ENCODE measurements around the gene REEP5. TPM values are rescaled to one million over a fixed set of nuclear protein-coding genes. Genes with fewer than 3 reads are reported as not detected.

The REEP5 gene
- total RNA-seq, 1 donor from 2014 or later = 62.7 TPM

DNA sequence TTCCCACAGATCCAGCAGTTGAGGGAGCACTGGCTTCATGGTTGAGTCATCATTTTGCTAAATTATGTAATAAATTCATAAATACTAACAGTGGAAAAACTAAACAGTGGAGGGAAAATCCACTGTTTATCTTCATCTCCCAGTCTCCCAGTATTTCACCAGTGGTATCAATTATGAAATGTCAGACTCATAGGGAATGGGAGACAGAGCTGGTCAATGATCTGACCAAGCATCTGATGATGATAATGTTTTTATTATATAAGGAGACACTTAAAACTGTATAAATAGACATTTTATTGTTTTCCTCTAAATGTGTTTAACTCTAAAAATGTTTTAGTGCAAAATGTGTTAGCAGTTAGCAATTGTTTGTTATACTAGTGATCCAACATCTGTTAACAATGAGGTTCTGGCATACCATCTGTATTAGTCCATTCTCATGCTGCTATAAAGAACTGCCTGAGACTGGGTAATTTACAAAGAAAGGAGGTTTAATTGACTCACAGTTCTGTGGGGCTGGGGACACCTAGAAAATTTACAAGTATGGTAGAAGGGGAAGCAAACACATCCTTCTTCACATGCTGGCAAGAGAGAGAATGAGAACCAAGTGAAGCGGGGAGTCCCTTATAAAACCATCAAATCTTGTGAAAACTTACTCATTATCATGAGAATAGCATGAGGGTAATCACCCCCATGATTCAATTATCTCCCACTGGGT lies 11.8 kb upstream of the REEP5 start:
- Mint-ChIP-seq H3K27ac (ENCODE audit: unreplicated experiment) (no peak overlapping the region), H3K9me3 (ENCODE audit: unreplicated experiment) (no peaks in the 10 kb centered on the region), H3K27me3 (ENCODE audit: unreplicated experiment) (no peaks in the 10 kb centered on the region), H3K4me1 (ENCODE audit: unreplicated experiment) (peaks cover 3% of the 10 kb centered on the region), H3K36me3 (ENCODE audit: low read depth, unreplicated experiment) (no peaks in the 10 kb centered on the region), H3K4me3 (ENCODE audit: unreplicated experiment) (no peak overlapping the region)
- DNase-seq (ENCODE audit: low spot score) = no peak
- TF ChIP-seq, protein P1, sequence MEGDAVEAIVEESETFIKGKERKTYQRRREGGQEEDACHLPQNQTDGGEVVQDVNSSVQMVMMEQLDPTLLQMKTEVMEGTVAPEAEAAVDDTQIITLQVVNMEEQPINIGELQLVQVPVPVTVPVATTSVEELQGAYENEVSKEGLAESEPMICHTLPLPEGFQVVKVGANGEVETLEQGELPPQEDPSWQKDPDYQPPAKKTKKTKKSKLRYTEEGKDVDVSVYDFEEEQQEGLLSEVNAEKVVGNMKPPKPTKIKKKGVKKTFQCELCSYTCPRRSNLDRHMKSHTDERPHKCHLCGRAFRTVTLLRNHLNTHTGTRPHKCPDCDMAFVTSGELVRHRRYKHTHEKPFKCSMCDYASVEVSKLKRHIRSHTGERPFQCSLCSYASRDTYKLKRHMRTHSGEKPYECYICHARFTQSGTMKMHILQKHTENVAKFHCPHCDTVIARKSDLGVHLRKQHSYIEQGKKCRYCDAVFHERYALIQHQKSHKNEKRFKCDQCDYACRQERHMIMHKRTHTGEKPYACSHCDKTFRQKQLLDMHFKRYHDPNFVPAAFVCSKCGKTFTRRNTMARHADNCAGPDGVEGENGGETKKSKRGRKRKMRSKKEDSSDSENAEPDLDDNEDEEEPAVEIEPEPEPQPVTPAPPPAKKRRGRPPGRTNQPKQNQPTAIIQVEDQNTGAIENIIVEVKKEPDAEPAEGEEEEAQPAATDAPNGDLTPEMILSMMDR (IDR thresholded peaks at IDR 0.05; ENCODE audit: unreplicated experiment) = no peak

DNA sequence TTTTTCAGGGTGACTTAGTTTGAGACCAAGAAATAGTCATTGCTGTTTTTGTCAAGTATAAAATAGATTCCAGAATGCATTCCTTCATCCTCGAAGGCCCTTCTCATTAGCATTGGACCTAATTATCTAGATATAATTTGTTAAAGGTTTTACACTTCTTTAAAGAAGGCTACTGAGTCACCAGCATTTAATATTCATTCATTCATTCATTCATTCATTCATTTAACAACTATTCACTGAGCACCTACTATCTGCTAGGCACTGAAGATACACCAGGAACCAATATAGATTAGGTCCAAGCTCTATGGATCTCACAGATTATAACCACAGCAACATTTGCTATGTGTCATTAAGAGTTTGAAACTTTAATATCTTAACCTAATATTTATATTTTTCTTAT lies 11.1 kb upstream of the REEP5 start:
- H3K4me1 Mint-ChIP-seq (ENCODE audit: unreplicated experiment) = peaks cover 3% of the 10 kb centered on the region
- TF ChIP-seq, protein P1 (IDR thresholded peaks at IDR 0.05; ENCODE audit: unreplicated experiment) = no peak
- no peak overlapping the region for H3K27ac Mint-ChIP-seq (ENCODE audit: unreplicated experiment)
- no peaks in the 10 kb centered on the region for H3K27me3 Mint-ChIP-seq (ENCODE audit: unreplicated experiment)
- H3K4me3 Mint-ChIP-seq (ENCODE audit: unreplicated experiment) = no peak overlapping the region
- H3K36me3 Mint-ChIP-seq (ENCODE audit: low read depth, unreplicated experiment) = no peaks in the 10 kb centered on the region
- no peaks in the 10 kb centered on the region for H3K9me3 Mint-ChIP-seq (ENCODE audit: unreplicated experiment)
- no peak for DNase-seq (ENCODE audit: low spot score)

DNA sequence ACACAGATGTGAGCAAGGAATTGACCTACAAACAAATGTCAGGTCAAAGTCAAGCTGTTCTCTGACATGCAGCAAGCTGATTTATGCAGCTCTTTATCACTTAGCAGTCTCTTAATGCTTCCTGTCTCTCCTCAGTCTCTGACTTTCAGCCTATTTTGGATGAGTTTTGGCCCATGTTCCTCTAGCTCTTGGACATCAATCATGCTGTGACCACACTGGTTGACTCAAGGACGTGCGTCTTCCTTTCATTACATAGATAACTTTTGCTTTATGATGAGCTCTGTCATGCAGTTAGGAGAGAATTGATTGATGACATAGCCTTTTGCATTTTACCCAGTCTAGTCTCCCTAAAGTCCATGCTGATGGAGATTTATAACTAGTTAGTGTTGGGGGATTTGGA lies 9.4 kb upstream of the REEP5 start:
- TF ChIP-seq, protein P1 (IDR thresholded peaks at IDR 0.05; ENCODE audit: unreplicated experiment) = no peak
- no peaks in the 10 kb centered on the region for H3K9me3 Mint-ChIP-seq (ENCODE audit: unreplicated experiment)

DNA sequence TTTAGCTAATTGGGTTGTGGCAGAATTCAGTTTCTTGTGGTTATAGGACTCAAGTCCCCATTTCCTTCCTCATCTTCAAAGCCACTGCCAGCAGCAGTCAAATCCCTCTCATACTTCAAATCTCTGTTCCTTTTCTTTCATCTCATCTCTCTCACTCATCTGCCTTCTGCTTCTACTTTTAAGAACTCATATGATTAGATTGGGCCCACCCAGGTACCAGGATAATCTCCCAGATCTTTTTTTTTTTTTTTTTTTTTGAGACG lies 8.0 kb upstream of the REEP5 start:
- Mint-ChIP-seq H3K27ac (ENCODE audit: unreplicated experiment) (no peak overlapping the region), H3K9me3 (ENCODE audit: unreplicated experiment) (no peaks in the 10 kb centered on the region), H3K36me3 (ENCODE audit: low read depth, unreplicated experiment) (no peaks in the 10 kb centered on the region), H3K4me1 (ENCODE audit: unreplicated experiment) (peaks cover 3% of the 10 kb centered on the region), H3K4me3 (ENCODE audit: unreplicated experiment) (no peak overlapping the region), H3K27me3 (ENCODE audit: unreplicated experiment) (no peaks in the 10 kb centered on the region)
- DNase-seq (ENCODE audit: low spot score) = no peak
- TF ChIP-seq, protein P1 (IDR thresholded peaks at IDR 0.05; ENCODE audit: unreplicated experiment) = no peak

More for the DNA sequence above, 9.4 kb upstream of the REEP5 start:
- Mint-ChIP-seq H3K36me3 (ENCODE audit: low read depth, unreplicated experiment) (no peaks in the 10 kb centered on the region), H3K4me1 (ENCODE audit: unreplicated experiment) (peaks cover 3% of the 10 kb centered on the region), H3K4me3 (ENCODE audit: unreplicated experiment) (no peak overlapping the region), H3K27ac (ENCODE audit: unreplicated experiment) (no peak overlapping the region), H3K27me3 (ENCODE audit: unreplicated experiment) (no peaks in the 10 kb centered on the region)
- DNase-seq (ENCODE audit: low spot score) = no peak

DNA sequence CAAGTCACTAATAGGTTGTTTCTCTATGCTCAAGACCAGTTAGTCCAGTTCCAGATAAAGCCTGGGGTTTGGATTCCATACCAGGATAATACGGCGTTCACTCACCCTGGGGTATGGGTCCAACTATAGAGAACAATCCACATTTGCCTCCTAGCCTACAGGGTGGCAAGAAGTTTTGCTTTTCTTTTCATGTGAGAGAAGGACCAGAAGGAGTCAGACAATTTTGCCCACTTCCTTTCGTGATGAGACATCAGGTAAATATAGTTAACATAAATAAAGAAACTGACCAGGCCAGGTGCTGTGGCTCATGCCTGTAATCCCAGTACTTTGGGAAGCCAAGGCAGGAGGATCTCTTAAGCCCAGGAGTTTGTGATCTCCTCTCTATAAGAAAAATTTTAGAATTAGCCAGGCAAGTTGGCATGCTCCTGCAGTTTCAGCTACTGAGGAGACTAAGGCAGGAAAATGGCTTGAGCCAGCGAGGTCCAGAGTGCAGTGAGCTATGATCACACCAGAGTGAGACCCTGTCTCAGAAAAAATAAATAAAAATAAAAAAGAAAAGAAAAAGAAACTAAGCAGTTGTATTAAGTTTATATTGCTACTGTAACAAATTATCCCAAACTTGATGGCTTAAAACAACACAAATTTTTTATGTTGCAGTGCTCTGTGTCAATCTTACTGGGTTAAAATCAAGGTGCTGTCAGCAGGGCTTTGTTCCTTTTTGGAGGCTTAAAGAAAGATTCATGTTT lies 7.5 kb upstream of the REEP5 start:
- TF ChIP-seq, protein P1 (IDR thresholded peaks at IDR 0.05; ENCODE audit: unreplicated experiment) = no peak
- H3K4me3 Mint-ChIP-seq (ENCODE audit: unreplicated experiment) = no peak overlapping the region
- no peak overlapping the region for H3K27ac Mint-ChIP-seq (ENCODE audit: unreplicated experiment)
- no peaks in the 10 kb centered on the region for H3K9me3 Mint-ChIP-seq (ENCODE audit: unreplicated experiment)
- H3K4me1 Mint-ChIP-seq (ENCODE audit: unreplicated experiment) = peaks cover 3% of the 10 kb centered on the region
- no peaks in the 10 kb centered on the region for H3K36me3 Mint-ChIP-seq (ENCODE audit: low read depth, unreplicated experiment)
- no peaks in the 10 kb centered on the region for H3K27me3 Mint-ChIP-seq (ENCODE audit: unreplicated experiment)
- DNase-seq (ENCODE audit: low spot score) = no peak

All from endothelial cell (in vitro differentiated cells).